ENCODE results near the gene CD276.

Gene CD276

DNA sequence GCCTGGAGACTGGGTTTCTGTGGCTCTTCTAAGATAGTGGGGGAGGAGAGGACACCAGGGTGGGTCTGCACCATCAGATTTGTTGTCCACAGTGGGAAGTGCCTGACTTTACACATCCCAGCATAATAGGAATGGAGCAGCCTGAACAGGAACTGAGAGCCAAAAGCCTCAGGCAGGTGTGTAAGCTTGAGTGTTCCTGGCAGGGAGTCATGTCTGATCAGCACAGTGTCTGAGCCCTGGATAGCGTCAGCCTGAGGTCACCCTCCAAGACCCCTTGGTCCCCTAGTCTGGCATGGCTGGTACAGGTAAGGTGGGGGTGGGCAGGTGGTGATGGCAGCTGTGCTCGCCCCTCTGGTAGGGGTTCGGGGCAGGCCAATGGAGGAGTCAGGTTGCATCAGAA is 48.7 kb downstream of the CD276 start:
- no peak overlapping the region for H3K4me3 ChIP-seq (ENCODE audit: low read length)
- TF ChIP-seq, protein P1, sequence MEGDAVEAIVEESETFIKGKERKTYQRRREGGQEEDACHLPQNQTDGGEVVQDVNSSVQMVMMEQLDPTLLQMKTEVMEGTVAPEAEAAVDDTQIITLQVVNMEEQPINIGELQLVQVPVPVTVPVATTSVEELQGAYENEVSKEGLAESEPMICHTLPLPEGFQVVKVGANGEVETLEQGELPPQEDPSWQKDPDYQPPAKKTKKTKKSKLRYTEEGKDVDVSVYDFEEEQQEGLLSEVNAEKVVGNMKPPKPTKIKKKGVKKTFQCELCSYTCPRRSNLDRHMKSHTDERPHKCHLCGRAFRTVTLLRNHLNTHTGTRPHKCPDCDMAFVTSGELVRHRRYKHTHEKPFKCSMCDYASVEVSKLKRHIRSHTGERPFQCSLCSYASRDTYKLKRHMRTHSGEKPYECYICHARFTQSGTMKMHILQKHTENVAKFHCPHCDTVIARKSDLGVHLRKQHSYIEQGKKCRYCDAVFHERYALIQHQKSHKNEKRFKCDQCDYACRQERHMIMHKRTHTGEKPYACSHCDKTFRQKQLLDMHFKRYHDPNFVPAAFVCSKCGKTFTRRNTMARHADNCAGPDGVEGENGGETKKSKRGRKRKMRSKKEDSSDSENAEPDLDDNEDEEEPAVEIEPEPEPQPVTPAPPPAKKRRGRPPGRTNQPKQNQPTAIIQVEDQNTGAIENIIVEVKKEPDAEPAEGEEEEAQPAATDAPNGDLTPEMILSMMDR (IDR thresholded peaks at IDR 0.05; ENCODE audit: insufficient read depth, low read depth, low read length, missing control alignments), result no peak

DNA sequence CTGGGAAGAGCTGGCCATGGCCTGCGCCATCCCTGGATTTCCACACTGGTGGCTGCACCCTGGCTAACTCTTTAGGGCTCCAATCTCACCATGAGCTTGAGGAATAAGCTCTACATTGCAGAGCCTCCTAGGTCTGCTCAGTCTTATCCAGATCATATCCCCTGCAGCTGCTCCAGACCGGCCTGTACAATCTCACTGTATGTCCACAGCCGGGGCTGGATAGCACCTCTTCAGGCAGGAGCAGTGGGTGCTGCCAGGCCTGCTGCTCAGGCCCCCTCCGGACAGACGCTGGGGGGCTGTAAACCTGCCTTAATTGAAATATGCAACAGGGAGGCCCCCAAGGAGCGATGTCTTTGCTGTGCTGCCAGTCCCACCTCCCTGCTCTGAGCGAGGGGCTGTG is 53.4 kb downstream of the CD276 start:
- TF ChIP-seq, protein P1 (IDR thresholded peaks at IDR 0.05; ENCODE audit: insufficient read depth, low read depth, low read length, missing control alignments), result no peak
- no peak overlapping the region for H3K4me3 ChIP-seq (ENCODE audit: low read length)
- no peak for DNase-seq (ENCODE audit: low read depth)

More for the DNA sequence above, 48.7 kb downstream of the CD276 start:
- peak; percentile 51 for DNase-seq (ENCODE audit: low read depth)

DNA sequence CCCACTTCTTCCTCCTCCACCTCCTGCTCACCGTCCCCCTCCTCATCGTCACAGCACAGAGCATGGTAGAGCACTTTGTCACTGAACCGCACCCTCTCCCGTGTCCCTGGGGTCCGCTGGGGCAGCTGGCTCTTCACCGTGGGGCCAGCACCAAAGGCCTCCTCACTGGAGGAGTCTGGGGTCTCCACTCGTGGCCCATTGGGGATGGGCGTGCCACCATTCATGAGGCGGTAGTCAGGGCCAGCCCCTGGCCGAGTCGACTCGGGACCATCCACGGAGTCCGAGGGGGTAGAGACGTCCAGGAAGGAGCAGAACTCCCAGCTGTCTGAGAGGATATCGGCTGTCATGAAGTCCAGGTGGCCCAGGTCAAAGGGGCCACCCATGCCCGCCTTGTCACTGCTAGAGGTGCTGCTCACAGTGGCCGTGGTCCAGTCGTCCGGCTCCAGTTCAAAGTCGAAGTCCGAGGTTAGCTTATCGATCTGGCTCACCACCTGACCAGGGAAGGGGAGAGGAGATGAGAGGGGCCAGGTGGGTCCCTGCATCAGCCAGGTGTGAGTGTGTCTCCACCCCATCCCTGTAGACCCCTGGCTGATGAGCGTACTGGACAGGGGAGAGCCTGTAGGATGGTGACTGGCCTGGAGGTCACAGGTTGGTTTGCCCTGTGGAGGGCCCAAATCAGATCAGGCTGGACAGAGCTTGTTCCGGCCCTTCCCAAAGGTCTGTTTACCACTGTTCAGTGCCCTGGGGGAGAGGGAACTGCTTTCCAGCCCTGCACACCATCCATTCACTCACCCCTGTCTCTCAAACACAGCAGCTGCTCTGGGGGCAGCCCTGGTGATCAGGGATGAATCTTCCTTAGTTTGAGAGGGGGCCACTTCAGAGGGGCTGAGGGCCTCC is 56.2 kb downstream of the CD276 start:
- DNase-seq (ENCODE audit: low read depth), result no peak
- TF ChIP-seq, protein P1 (IDR thresholded peaks at IDR 0.05; ENCODE audit: insufficient read depth, low read depth, low read length, missing control alignments), result no peak
- no peak overlapping the region for H3K4me3 ChIP-seq (ENCODE audit: low read length)

DNA sequence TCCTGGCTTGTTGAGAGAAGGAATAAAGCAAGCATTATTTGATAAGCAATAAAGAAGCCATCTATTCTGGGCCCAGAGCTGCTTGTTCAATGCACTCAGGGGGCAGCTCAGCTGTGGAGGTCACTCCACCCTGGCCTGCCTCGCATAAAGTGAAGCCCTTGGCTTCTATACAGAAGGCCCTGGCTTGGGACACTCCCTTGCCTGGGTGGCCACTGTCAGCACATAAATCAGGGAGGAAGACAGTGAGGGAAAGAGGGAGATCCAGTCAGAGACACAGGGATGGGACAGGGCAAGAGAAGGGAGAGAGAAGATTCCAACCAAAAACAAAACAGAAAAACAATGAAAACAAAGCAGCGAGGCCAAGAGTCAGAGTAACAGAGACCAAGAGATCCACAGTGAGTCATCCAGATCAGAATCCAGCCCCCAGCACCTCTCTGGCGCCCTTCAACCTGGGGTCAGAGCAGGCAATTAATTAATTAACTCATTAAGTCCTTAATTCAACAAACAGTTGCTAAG is 57.2 kb downstream of the CD276 start:
- TF ChIP-seq, protein P1 (IDR thresholded peaks at IDR 0.05; ENCODE audit: insufficient read depth, low read depth, low read length, missing control alignments), result no peak
- no peak overlapping the region for H3K4me3 ChIP-seq (ENCODE audit: low read length)
- DNase-seq (ENCODE audit: low read depth), result no peak

DNA sequence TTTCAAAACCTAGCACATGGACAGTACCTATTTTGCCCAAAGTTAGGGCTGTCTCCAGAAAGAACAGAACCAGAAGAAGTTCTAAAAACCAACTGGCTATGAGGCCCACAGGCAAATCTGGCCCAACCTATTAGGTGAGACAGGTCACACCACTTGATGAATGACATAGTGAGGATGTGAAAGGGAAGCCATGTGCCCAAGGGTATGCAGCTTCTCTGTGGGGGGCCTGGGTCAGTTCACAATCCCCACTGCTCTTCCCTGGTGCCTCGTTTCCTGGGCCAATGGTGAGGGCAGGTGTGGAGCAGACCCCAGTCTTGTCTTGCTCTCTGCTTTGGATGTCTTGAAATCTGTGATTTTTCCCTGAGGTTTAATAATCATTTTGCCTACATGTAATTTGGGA is 60.1 kb downstream of the CD276 start:
- TF ChIP-seq, protein P1 (IDR thresholded peaks at IDR 0.05; ENCODE audit: insufficient read depth, low read depth, low read length, missing control alignments), result no peak
- H3K4me3 ChIP-seq (ENCODE audit: low read length), result no peak overlapping the region
- DNase-seq (ENCODE audit: low read depth), result no peak

DNA sequence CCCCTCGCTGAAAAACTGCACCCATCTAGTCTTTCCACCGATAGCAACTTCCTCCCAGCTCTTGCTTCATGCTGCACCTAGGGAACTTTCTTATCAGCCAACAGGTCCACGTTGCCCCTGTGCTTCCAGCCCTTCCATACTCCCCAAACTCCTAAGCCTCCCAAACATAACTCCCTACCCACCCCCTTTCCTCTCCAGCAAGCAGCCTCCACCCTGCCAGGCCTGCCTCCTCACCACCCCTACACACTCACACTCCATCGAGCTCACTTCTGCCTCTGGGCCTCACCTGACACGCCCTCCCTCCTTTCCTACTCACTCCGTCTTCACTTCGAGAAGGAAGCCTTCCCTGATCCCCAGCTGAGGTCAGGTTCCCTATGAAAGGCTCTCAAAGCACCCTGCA is 60.9 kb downstream of the CD276 start:
- H3K4me3 ChIP-seq (ENCODE audit: low read length), result no peak overlapping the region
- TF ChIP-seq, protein P1 (IDR thresholded peaks at IDR 0.05; ENCODE audit: insufficient read depth, low read depth, low read length, missing control alignments), result no peak
- DNase-seq (ENCODE audit: low read depth), result peak; percentile 20

Measured in epithelial cell of esophagus (primary cell).